ENCODE measurements around the gene RNF8.
"Not testable (repeated sequence)": the region's sequence is repeated elsewhere in the genome, so short reads cannot be mapped to it uniquely, and the experiment has no call there.

Gene RNF8

DNA sequence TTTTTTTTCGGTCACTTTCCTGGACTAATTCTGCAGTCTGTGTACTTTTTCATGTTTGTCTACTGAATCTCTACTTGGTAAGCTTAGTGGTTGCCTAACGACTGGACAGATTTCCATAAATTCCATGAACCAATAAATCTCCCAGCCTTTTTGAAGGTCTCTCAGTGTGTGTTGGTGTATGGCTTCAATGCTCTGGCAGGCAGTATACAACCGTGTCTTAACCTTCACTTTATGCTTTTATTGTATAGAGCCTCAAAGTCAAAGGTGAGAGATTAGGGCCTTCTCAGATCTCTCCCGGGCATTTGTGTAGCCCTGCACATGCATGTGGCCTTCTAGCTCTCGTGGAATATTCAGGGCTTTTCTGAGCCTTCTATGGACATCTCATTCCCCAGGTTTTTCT, 64.9 kb downstream of the RNF8 start:
- Mint-ChIP-seq H3K36me3 (ENCODE audit: low read depth) (no peaks in the 10 kb centered on the region), H3K27me3 (ENCODE audit: low read depth) (peaks cover 4% of the 10 kb centered on the region), H3K27ac (no peak overlapping the region), H3K4me1 (ENCODE audit: low read depth) (no peaks in the 10 kb centered on the region), H3K4me3 (no peak overlapping the region), H3K9me3 (no peaks in the 10 kb centered on the region)
- DNase-seq (ENCODE audit: low spot score) = no peak

DNA sequence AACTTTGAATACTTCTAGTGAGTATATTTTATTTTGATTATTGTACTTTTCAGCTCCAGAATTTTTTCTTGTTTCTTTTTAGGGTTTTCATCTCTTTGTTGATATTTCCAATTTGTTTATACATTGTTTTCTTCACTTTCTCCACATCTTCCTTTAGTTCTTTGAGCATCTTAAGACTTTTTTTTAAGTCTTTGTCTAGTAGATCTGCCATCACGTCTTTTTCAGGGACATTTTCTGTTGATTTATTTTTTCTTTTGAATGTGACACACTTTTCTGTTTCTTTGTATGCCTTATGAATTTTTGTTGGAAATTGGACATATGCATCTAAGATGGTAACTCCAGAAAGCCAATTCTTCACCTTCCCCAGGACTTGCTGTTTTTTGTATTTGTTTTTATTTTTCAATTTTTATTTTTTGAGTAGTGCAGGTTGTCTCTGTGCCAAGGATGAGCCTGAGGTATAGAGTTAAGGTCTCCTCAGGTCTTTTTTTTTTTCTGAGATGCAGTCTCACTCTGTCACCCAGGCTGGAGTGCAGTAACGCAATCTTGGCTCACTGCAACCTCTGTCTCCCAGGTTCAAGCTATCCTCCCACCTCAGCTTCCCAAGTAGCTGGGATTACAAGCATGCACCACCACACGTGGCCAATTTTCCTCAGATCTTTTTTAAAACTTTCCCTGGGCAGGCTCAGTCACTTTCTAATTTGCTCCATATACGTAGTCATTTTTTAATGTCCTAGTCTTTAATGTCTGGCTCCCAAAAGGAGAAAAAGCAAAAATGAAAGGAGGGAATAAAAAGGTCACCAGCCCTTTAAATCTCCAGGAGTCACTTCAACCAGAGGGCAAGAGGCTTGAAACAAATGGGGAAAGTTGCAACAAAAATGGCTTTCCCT, 72.5 kb downstream of the RNF8 start:
- no peak for DNase-seq (ENCODE audit: low spot score)
- no peak overlapping the region for H3K4me3 Mint-ChIP-seq
- no peaks in the 10 kb centered on the region for H3K36me3 Mint-ChIP-seq (ENCODE audit: low read depth)
- peaks cover 29% of the 10 kb centered on the region for H3K27me3 Mint-ChIP-seq (ENCODE audit: low read depth)
- no peaks in the 10 kb centered on the region for H3K9me3 Mint-ChIP-seq
- peaks cover 2% of the 10 kb centered on the region for H3K4me1 Mint-ChIP-seq (ENCODE audit: low read depth)
- no peak overlapping the region for H3K27ac Mint-ChIP-seq

DNA sequence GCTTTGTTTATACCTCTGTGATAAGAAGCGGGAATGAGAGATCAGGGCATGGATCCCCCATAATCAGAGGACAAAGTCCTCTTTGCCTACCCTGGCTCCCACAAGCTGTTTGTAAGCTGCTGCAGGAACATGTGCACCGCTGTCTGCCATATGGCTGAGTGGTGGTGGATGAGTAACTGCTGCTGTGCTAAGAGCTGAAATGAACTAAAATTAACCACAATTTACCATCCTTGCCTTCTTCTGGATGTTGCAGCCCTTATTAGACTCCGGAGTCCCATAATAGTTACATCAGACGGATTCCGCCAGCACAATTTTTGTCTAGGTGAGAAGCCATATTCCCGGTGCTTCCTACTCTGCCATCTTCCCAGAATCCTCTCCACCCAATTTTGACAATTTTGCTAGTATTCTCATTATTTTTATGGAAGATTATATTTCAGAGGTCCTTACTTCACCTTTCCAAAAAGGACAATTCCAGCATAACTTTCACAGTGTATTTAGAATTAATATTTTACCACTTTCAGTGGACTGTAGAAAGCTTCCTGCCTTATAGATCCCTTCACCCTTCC, 73.2 kb downstream of the RNF8 start:
- no peaks in the 10 kb centered on the region for H3K36me3 Mint-ChIP-seq (ENCODE audit: low read depth)
- peaks cover 29% of the 10 kb centered on the region for H3K27me3 Mint-ChIP-seq (ENCODE audit: low read depth)
- H3K27ac Mint-ChIP-seq = no peak overlapping the region
- H3K9me3 Mint-ChIP-seq = no peaks in the 10 kb centered on the region
- no peak overlapping the region for H3K4me3 Mint-ChIP-seq
- no peak for DNase-seq (ENCODE audit: low spot score)
- H3K4me1 Mint-ChIP-seq (ENCODE audit: low read depth) = peaks cover 2% of the 10 kb centered on the region

DNA sequence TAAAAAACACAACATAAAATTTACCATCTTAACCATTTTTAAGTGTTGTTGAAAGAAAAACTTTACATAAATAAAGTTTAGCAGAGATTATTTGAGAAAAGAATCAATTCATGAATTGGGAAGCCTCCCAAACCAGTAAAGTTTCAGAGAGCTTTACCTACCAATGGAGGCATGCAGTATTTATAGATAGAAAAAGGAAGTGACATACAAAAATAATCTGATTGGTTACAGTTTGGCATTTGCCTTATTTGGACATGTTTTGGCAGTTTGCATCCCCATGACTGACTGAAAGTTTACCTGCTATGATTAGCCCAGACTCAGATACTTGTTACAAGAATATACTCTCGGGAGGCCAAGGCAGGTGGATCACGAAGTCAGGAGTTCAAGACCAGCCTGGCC, 75.6 kb downstream of the RNF8 start:
- DNase-seq (ENCODE audit: low spot score) = no peak
- Mint-ChIP-seq H3K9me3 (no peaks in the 10 kb centered on the region), H3K36me3 (ENCODE audit: low read depth) (peaks cover 5% of the 10 kb centered on the region), H3K27ac (no peak overlapping the region), H3K27me3 (ENCODE audit: low read depth) (peaks cover 29% of the 10 kb centered on the region), H3K4me1 (ENCODE audit: low read depth) (peaks cover 16% of the 10 kb centered on the region), H3K4me3 (no peak overlapping the region)

DNA sequence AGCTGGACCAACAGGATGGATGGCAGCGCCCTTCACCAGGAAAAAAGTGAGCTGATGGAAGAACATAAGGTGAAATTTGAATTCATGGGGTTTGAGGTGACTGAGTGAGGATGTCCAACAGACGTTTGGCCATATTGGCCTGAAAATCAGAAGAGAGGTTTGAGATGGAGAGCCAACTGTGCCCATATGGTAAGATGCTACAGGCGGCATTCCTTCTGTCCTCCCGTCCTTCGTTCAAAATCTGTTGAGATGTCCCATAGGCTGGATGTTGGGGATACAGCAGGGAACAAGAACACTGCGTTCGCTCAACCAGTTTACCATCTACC, 78.8 kb downstream of the RNF8 start:
- H3K9me3 Mint-ChIP-seq = no peaks in the 10 kb centered on the region
- peaks cover 26% of the 10 kb centered on the region for H3K4me1 Mint-ChIP-seq (ENCODE audit: low read depth)
- H3K27ac Mint-ChIP-seq = peak overlapping the region; percentile 98
- no peak for DNase-seq (ENCODE audit: low spot score)
- peaks cover 9% of the 10 kb centered on the region for H3K27me3 Mint-ChIP-seq (ENCODE audit: low read depth)
- H3K36me3 Mint-ChIP-seq (ENCODE audit: low read depth) = peaks cover 23% of the 10 kb centered on the region
- peak overlapping the region; percentile 96 for H3K4me3 Mint-ChIP-seq

DNA sequence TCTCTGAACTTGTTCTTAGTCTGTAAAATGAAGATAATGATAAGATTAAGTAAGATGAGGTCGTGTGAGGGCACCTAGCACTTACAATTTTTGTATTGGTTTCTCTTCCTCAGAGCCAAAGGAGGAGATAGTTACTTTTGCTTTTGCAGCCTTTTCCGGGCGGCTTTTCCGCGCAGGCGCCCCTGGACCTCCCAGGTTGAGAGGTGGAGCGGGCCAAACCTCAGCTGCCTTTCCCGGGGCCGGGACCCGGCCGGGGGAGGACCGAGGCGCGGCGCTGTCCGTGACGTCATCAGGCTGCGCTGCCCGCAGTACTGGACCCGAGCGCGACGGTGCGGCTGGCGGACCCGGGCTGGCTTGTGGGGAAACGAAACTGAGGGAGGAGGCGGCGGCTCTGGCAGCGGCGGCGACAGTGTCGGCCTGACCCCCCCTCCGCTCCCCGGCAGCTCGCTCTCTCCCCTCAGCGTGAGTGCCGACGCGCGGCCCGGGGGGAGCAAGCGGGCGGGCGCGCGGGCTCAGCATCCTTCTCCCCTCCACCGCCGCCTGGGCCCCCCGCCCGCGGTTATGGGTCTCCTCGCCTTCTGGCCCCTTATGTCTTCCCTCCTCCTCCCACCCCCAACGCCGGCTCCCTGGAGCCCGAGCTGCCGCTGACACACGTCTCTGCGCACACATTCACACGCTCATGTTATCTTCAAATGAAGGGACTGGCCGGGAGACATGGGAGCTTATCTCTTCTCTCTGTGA, 79.3 kb downstream of the RNF8 start, which contains the start of gene CMTR1:
Gene CMTR1 (plus strand): TSS at position 306 of the 741 bp plus-strand sequence. CDS start 2,409 bp downstream, outside the sequence.
- peak within 1 kb of the TSS; percentile 96 for H3K4me3 Mint-ChIP-seq
- DNase-seq (ENCODE audit: low spot score) = peak; percentile 98
- H3K27me3 Mint-ChIP-seq (ENCODE audit: low read depth) = peaks cover 4% of the 10 kb centered on the region
- H3K27ac Mint-ChIP-seq = peak within 1 kb of the TSS; percentile 98
- no peaks in the 10 kb centered on the region for H3K9me3 Mint-ChIP-seq
- H3K36me3 Mint-ChIP-seq (ENCODE audit: low read depth) = peaks cover 27% of the 10 kb centered on the region
- H3K4me1 Mint-ChIP-seq (ENCODE audit: low read depth) = peaks cover 29% of the 10 kb centered on the region

DNA sequence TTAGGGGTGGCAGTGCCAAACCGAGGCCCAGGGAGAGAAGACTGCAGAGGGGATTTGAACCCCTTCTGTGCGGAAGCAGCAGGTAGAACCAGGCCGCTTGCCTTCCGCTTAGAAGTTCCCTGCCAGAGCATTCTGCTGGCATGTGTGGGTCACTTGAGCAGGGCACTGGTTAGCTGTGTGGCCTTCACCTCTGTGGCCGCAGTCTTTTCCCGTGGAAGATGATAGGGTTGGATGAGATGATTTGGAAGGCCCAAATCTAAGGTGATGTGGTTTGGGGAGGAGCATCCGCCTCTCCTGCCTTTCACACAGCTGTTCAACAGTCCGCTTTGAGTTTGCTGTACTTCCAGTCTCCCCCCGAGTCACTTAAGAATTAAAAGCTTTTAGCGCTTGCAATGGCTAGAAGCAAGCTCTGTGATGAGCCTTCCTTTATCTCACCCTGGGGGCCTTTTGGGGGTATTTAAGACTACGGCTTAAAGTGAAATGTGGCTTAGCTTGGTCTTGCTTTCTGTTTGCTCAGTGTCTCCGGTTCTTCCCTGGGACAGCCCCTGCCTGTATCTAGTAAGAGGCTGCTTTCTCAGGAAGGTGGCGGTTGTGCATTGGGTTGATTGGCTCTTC, 80.0 kb downstream of the RNF8 start:
- peak; percentile 58 for DNase-seq (ENCODE audit: low spot score)
- H3K4me1 Mint-ChIP-seq (ENCODE audit: low read depth) = peaks cover 27% of the 10 kb centered on the region
- H3K36me3 Mint-ChIP-seq (ENCODE audit: low read depth) = peaks cover 30% of the 10 kb centered on the region
- peak overlapping the region; percentile 98 for H3K27ac Mint-ChIP-seq
- peaks cover under 1% of the 10 kb centered on the region for H3K27me3 Mint-ChIP-seq (ENCODE audit: low read depth)
- H3K4me3 Mint-ChIP-seq = peak overlapping the region; percentile 96
- H3K9me3 Mint-ChIP-seq = no peaks in the 10 kb centered on the region

DNA sequence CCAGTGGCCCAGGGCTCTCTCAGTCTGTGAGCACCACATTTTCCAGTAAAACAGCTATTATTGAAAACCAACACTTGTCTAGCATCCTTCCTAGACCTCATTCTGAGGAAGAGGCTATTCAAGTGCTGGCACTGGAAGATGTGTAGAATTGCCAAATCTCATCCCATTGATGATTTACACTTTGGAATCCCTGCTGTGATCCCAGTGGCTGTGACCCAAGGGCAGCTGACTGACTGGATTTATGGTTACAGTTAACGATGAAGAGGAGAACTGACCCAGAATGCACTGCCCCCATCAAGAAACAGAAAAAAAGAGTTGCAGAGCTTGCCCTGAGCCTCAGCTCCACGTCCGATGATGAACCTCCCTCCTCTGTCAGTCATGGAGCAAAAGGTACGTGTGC, 81.6 kb downstream of the RNF8 start:
- no peaks in the 10 kb centered on the region for H3K9me3 Mint-ChIP-seq
- H3K4me3 Mint-ChIP-seq = peak overlapping the region; percentile 96
- DNase-seq (ENCODE audit: low spot score) = no peak
- H3K27me3 Mint-ChIP-seq (ENCODE audit: low read depth) = no peaks in the 10 kb centered on the region
- no peak overlapping the region for H3K27ac Mint-ChIP-seq
- H3K4me1 Mint-ChIP-seq (ENCODE audit: low read depth) = peaks cover 27% of the 10 kb centered on the region
- peaks cover 37% of the 10 kb centered on the region for H3K36me3 Mint-ChIP-seq (ENCODE audit: low read depth)

DNA sequence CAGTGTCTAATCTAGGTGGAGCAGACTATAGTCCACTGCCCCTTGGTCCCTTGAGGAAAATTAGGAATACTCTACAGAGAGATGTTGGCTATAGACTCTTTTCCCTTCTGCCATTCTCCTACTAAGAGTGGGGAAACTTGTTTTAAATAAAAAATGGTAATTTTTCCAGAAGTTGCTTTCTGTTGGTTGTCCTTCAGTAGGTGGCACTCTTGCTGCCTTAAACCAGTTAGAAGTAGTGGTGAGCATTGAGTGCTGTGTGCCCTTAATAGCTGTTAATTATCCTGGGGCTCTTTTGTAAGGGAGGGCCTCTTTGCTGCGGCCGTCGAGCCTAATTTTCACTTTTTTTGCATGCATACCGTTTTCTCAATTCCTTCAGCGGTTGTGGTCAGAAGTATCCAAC, 82.0 kb downstream of the RNF8 start:
- Mint-ChIP-seq H3K36me3 (ENCODE audit: low read depth) (peaks cover 37% of the 10 kb centered on the region), H3K27ac (no peak overlapping the region), H3K9me3 (no peaks in the 10 kb centered on the region), H3K27me3 (ENCODE audit: low read depth) (no peaks in the 10 kb centered on the region), H3K4me3 (peak overlapping the region; percentile 24), H3K4me1 (ENCODE audit: low read depth) (peaks cover 27% of the 10 kb centered on the region)
- DNase-seq (ENCODE audit: low spot score) = no peak

DNA sequence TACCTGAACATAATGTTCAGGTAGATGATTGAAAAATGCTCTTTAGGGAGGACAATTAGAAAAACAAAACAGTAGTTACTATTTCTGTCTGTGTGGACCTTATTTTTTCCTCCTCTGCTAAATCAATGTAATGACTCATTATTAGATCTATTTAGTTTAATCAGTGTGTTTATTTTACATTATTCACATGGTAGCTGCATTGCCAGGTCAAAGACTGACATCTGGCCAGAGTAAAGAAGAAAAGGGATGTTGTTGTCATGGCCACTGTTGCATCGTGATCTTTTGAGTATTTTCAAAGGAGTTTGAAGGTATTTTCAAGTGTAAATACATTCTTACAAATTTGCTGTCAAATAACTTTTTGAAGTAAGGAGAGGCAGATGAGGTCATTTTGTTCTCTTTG, 85.1 kb downstream of the RNF8 start:
- no peaks in the 10 kb centered on the region for H3K27me3 Mint-ChIP-seq (ENCODE audit: low read depth)
- peaks cover 31% of the 10 kb centered on the region for H3K4me1 Mint-ChIP-seq (ENCODE audit: low read depth)
- H3K27ac Mint-ChIP-seq = peak overlapping the region; percentile 6
- no peaks in the 10 kb centered on the region for H3K9me3 Mint-ChIP-seq
- no peak overlapping the region for H3K4me3 Mint-ChIP-seq
- no peak for DNase-seq (ENCODE audit: low spot score)
- H3K36me3 Mint-ChIP-seq (ENCODE audit: low read depth) = peaks cover 47% of the 10 kb centered on the region

DNA sequence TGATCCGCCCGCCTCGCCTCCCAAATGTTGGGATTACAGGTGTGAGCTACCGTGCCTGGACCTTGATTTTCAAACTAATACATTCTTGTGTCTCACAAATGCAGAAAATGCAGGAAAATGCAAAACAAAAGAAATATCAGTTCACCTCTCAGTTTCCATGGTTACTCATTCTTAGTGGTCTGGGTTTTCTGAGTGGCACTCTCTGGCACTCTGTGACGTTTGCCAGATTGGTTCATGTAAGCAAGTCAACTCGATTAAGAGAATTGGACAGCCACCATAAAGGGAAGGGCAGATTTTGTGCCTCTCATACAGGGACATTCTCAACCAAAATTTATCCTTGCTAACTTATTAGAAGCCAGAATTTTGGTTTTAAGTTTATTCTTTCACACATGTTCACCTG, 87.9 kb downstream of the RNF8 start:
- Mint-ChIP-seq H3K9me3 (no peaks in the 10 kb centered on the region), H3K27ac (peak overlapping the region; percentile 88), H3K27me3 (ENCODE audit: low read depth) (no peaks in the 10 kb centered on the region), H3K36me3 (ENCODE audit: low read depth) (peaks cover 56% of the 10 kb centered on the region), H3K4me3 (no peak overlapping the region), H3K4me1 (ENCODE audit: low read depth) (peaks cover 17% of the 10 kb centered on the region)
- DNase-seq (ENCODE audit: low spot score) = no peak

DNA sequence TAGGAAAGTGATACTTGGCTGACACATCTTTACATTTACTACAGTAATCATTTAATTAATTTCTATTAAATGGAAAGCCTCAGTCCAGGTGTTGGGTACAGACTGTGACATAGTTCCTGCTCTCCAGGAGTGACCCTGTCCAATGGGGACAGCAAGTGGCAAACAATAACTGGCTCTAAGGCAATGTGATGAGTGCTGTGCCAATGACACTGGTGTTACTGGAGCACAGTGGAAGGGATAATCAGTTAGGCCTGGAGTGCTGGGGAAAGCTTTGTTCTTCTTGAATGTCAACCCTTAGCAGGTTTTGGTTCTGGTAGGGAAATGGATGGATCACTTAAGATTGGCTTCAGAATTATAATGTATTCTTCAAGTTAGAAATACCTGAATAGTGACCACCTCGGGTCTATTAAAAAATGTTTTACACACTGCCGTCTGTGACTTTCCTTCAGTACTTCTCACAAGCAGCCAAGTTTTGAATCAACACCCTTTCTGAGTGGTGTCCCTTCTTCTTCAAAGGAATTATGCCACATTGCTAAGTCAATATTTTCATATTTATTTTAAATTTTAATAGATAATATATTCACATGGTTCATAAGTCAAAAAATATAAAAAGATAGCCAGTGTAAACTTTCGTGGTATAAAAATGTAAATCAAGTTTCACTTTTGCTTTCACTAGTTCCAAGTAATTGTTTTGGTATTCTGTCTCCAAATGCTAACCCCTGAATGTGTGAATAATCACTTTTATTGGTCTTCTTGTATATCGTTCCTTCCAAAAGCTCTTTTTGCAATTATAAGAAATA, 88.8 kb downstream of the RNF8 start:
- Mint-ChIP-seq H3K4me1 (ENCODE audit: low read depth) (peaks cover 17% of the 10 kb centered on the region), H3K4me3 (peak overlapping the region; percentile 88), H3K27ac (peak overlapping the region; percentile 96), H3K9me3 (no peaks in the 10 kb centered on the region), H3K36me3 (ENCODE audit: low read depth) (peaks cover 58% of the 10 kb centered on the region), H3K27me3 (ENCODE audit: low read depth) (no peaks in the 10 kb centered on the region)
- no peak for DNase-seq (ENCODE audit: low spot score)

DNA sequence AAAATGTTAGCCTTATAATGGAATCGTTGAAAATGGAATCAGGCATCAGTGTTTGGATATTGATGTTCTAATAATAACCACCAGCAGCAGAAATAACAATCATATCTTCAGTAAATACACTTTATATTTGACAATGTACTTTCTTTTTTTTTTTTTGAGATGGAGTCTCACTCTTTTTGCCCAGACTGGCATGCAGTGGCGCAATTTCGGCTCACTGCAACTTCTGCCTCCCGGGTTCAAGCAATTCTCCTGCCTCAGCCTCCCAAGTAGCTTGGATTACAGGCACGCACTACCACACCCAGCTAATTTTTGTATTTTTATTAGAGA, 89.4 kb downstream of the RNF8 start:
- Mint-ChIP-seq H3K4me1 (ENCODE audit: low read depth) (peaks cover 13% of the 10 kb centered on the region), H3K4me3 (peak overlapping the region; percentile 88), H3K36me3 (ENCODE audit: low read depth) (peaks cover 54% of the 10 kb centered on the region), H3K27ac (peak overlapping the region; percentile 96)
- H3K9me3 Mint-ChIP-seq; DNase-seq (ENCODE audit: low spot score); H3K27me3 Mint-ChIP-seq (ENCODE audit: low read depth): not testable (repeated sequence)
